NB4 (cell line): ENCODE data around the gene SLC35F5.
A peak's percentile ranks its signal among the peaks of the same experiment; 100 is the strongest.
"Not testable (repeated sequence)": the region's sequence is repeated elsewhere in the genome, so short reads cannot be mapped to it uniquely, and the experiment has no call there.

Source experiments
- DNase-seq: peaks from one replicate; pipeline ENCODE4 v3.0.0; 2010; ENCODE audit warnings: low read depth
- H3K4me3 ChIP-seq: one replicate; pipeline ENCODE4 v1.5.1; 2011; ENCODE audit warnings: mild to moderate bottlenecking, low read depth, low read length, moderate library complexity
- CTCF ChIP-seq: IDR thresholded peaks from one replicate; pipeline ENCODE4 v1.5.1; 2012; ENCODE audit warnings: low read depth, low read length
- MYC ChIP-seq: IDR thresholded peaks from 2 replicates; pipeline ENCODE4 v1.6.1; 2011; ENCODE audit warnings: low read depth, low read length
- POLR2A ChIP-seq: IDR thresholded peaks from 2 replicates; pipeline ENCODE4 v1.6.1; 2011; ENCODE audit warnings: mild to moderate bottlenecking; ENCODE audit not compliant: insufficient read length; ENCODE audit errors: extremely low read depth
- TF ChIP-seq, protein P1 (sequence below): IDR thresholded peaks from 2 replicates; pipeline ENCODE4 v1.6.1; 2011; ENCODE audit warnings: low read depth, low read length

The SLC35F5 gene

GRCh38 chr2:113705982-113706523 lies 50.4 kb downstream of the SLC35F5 start:
- H3K4me3 ChIP-seq = no peak overlapping the region
- DNase-seq = no peak
- TF ChIP-seq MYC (no peak), CTCF (no peak), POLR2A (no peak)
- TF ChIP-seq, protein P1, sequence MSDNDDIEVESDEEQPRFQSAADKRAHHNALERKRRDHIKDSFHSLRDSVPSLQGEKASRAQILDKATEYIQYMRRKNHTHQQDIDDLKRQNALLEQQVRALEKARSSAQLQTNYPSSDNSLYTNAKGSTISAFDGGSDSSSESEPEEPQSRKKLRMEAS = no peak

GRCh38 chr2:113704300-113704993 lies 52.0 kb downstream of the SLC35F5 start:
- H3K4me3 ChIP-seq, DNase-seq: not testable (repeated sequence)

- H3K4me3 ChIP-seq = no peak overlapping the region
- TF ChIP-seq, protein P1 = no peak
- TF ChIP-seq MYC (no peak), CTCF (no peak), POLR2A (no peak)
- DNase-seq = no peak
These were observed 52.8 kb downstream of the SLC35F5 start for GRCh38 chr2:113703386-113704299.

DNA sequence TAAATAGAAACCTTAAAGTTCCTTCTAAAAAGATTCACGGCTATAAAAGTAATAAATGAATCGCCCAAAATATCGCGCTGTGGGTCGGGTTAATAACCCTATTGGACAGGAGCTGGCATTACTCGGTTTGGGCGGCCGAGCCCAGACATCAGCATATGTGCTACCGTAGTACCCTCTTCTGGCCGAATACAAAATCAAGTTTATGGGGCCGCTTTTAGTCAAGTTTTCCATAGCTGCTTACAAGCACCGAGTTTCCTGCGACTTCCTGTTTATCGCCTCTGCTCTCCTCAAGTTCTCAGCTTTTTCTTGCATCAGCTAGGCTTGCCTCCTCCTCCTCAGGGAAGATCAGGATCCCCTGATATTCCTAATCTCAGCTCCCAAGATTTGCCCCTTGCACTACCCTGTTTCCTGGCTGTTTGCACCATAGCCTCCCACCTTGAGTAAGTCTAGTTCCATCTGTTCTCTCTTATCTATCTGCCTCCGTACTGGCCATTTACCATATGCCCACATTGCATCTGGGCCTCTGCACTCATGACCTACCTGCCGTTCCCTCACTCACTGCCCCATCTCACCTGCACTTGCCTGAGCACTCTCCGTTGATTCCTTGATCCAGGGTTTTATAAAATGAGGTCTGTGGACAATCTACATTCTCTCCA lies 56.1 kb downstream of the SLC35F5 start:
- TF ChIP-seq CTCF = peak; percentile 41
- TF ChIP-seq MYC = no peak; the same call in 1 of the 2 replicates
- DNase-seq = peak; percentile 92
- H3K4me3 ChIP-seq = peak overlapping the region; percentile 39

DNA sequence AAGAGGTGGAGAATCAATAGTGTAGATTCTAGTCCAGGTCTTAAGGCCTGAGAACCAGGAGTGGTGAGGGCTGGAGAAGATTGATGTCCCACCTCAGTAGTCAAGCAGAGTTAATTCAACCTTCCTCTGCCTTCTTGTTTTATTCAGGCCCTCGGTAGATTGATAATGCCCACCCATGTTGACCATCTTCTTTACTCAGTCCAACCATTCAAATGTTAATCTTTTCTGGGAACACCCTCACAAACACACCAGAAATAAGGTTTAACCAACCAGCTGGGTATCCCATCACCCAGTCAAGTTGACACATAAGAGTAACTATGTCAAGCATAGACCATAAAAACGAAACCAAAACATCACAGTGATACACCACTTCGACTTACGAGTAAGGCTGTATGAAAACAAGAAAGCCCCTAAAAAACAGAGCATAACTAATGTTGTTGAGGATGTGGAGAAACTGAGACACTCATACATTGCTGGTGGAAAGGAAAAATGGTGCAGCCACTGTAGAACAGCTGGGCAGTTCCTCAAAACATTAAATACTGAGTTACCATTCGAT lies 57.5 kb downstream of the SLC35F5 start:
- no peak overlapping the region for H3K4me3 ChIP-seq
- DNase-seq = no peak
- TF ChIP-seq POLR2A (no peak), CTCF (no peak), MYC (no peak)
- TF ChIP-seq, protein P1 = no peak

DNA sequence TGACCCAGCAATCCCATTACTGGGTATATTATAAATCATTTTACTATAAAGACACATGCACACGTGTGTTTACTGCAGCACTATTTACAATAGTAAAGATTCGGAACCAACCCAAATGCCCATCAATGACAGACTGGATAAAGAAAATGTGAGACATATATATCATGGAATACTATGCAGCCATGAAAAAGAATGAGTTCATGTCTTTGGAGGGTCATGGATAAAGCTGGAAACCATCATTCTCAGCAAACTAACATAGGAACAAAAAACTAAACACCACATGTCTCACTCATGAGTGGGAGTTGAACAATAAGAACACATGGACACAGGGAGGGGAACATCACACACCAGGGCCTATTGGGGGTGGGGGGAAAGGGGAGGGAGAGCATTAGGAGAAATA lies 58.2 kb downstream of the SLC35F5 start:
- not testable (repeated sequence) for H3K4me3 ChIP-seq, DNase-seq
